HEK293 (cell line): Measurements from ENCODE around the gene INTS7.

Experiments
- CTCF ChIP-seq: fragments of 450-650 bp; formaldehyde crosslinking; IDR thresholded peaks from 2 replicates; pipeline ENCODE4 v1.5.1; 2016; ENCODE audit warnings: missing biosample characterization, missing genetic modification characterization
- GLIS2 ChIP-seq: fragments of 450-650 bp; formaldehyde crosslinking; IDR thresholded peaks from 2 replicates; pipeline ENCODE4 v1.5.1; 2016; ENCODE audit warnings: missing biosample characterization, missing genetic modification characterization
- MEIS1 ChIP-seq: sonication (generic); formaldehyde crosslinking; IDR thresholded peaks from 2 replicates; pipeline ENCODE4 v1.8.1; 2022; ENCODE audit warnings: missing genetic modification reagents, mild to moderate bottlenecking, borderline replicate concordance
- SALL2 ChIP-seq: fragments of 450-650 bp; formaldehyde crosslinking; IDR thresholded peaks from 2 replicates; pipeline ENCODE4 v1.5.0; 2017; ENCODE audit warnings: missing biosample characterization, mild to moderate bottlenecking, missing genetic modification characterization, borderline replicate concordance
- TCF7L2 ChIP-seq: IDR thresholded peaks from 2 replicates; pipeline ENCODE4 v1.6.1; 2011; ENCODE audit warnings: low read depth, mild to moderate bottlenecking, inconsistent platforms, low read length, moderate library complexity, borderline replicate concordance
- ZBTB7A ChIP-seq: fragments of 450-650 bp; formaldehyde crosslinking; IDR thresholded peaks from 2 replicates; pipeline ENCODE4 v1.5.1; 2016; ENCODE audit warnings: low read depth, missing biosample characterization, missing genetic modification characterization
- ZNF138 ChIP-seq: fragments of 450-650 bp; formaldehyde crosslinking; IDR thresholded peaks from 2 replicates; pipeline ENCODE4 v1.5.1; 2016; ENCODE audit warnings: missing biosample characterization, missing genetic modification characterization, borderline replicate concordance
- ZNF155 ChIP-seq: fragments of 450-650 bp; formaldehyde crosslinking; IDR thresholded peaks from 2 replicates; pipeline ENCODE4 v1.5.1; 2016; ENCODE audit warnings: missing biosample characterization, missing genetic modification characterization
- ZNF223 ChIP-seq: fragments of 450-650 bp; formaldehyde crosslinking; IDR thresholded peaks from 2 replicates; pipeline ENCODE4 v1.5.1; 2016; ENCODE audit warnings: missing biosample characterization, missing genetic modification characterization
- ZNF335 ChIP-seq: fragments of 450-650 bp; formaldehyde crosslinking; conservative IDR thresholded peaks from 2 replicates; pipeline ENCODE4 v1.5.1; 2016; ENCODE audit warnings: missing biosample characterization, missing genetic modification characterization
- ZNF530 ChIP-seq: fragments of 450-650 bp; formaldehyde crosslinking; IDR thresholded peaks from 2 replicates; pipeline ENCODE4 v1.5.1; 2016; ENCODE audit warnings: low read depth, missing biosample characterization, missing genetic modification characterization

- TF ChIP-seq ZNF155 (tag by site-specific recombination), result no peak
- TF ChIP-seq CTCF (tag by site-specific recombination), result no peak
- no peak for TF ChIP-seq SALL2 (tag by site-specific recombination)
- TF ChIP-seq ZNF335, result no peak
- TF ChIP-seq ZNF530 (tag by site-specific recombination), result no peak
- TF ChIP-seq MEIS1 (CRISPR knock-in tag), result no peak
- TF ChIP-seq ZNF138, result no peak
- no peak for TF ChIP-seq ZNF223 (tag by site-specific recombination)
- TF ChIP-seq ZBTB7A (tag by site-specific recombination), result no peak
- TF ChIP-seq GLIS2 (tag by site-specific recombination), result no peak
- no peak for TF ChIP-seq TCF7L2
These were observed 103.0 kb downstream of the INTS7 start for GRCh38 chr1:211932231-211932932.
